22Rv1 (cell line): Measurements from ENCODE around the gene DHX16.
"Not testable (repeated sequence)": the region's sequence is repeated elsewhere in the genome, so short reads cannot be mapped to it uniquely, and the experiment has no call there.

ENCODE experiments used
- H3K27ac ChIP-seq: fragments of 450-650 bp; 2 replicates; pipeline ENCODE4 v1.5.1; 2017
- ZFX ChIP-seq: fragments of 450-650 bp; IDR thresholded peaks from 2 replicates; pipeline ENCODE4 v1.6.1; 2017; ENCODE audit warnings: antibody characterized with exemption, borderline replicate concordance
- TF ChIP-seq, protein P1 (sequence below): fragments of 450-650 bp; IDR thresholded peaks from 2 replicates; pipeline ENCODE4 v1.5.1; 2017; ENCODE audit warnings: mild to moderate bottlenecking

The DHX16 gene

GRCh38 chr6:30664994-30665767 lies 7.6 kb downstream of the DHX16 start:
- no peak overlapping the region for H3K27ac ChIP-seq
- no peak for TF ChIP-seq ZFX
- TF ChIP-seq, protein P1, sequence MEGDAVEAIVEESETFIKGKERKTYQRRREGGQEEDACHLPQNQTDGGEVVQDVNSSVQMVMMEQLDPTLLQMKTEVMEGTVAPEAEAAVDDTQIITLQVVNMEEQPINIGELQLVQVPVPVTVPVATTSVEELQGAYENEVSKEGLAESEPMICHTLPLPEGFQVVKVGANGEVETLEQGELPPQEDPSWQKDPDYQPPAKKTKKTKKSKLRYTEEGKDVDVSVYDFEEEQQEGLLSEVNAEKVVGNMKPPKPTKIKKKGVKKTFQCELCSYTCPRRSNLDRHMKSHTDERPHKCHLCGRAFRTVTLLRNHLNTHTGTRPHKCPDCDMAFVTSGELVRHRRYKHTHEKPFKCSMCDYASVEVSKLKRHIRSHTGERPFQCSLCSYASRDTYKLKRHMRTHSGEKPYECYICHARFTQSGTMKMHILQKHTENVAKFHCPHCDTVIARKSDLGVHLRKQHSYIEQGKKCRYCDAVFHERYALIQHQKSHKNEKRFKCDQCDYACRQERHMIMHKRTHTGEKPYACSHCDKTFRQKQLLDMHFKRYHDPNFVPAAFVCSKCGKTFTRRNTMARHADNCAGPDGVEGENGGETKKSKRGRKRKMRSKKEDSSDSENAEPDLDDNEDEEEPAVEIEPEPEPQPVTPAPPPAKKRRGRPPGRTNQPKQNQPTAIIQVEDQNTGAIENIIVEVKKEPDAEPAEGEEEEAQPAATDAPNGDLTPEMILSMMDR = no peak

GRCh38 chr6:30657922-30658321 lies 14.9 kb downstream of the DHX16 start:
- not testable (repeated sequence) for H3K27ac ChIP-seq

DNA sequence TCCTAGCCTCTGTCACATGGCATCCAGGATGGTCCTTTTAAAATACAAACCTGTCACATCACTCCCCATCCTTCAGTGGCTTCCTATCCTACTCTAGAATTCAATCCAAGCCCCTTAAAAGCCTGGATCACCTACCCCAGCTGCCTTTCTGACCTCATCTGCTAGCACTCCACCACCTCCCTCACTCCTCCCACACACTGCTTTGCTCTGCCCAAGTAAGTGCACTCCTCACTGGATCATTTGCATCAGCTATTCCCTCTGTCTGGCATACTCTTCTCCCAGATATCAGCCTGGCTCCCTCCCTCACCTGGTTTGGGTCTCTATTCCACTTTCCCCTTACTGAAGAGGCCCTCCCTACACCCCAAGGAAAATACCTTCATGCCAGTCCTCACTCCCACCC lies 15.4 kb downstream of the DHX16 start:
- no peak overlapping the region for H3K27ac ChIP-seq
- TF ChIP-seq ZFX = no peak
- TF ChIP-seq, protein P1 = no peak

DNA sequence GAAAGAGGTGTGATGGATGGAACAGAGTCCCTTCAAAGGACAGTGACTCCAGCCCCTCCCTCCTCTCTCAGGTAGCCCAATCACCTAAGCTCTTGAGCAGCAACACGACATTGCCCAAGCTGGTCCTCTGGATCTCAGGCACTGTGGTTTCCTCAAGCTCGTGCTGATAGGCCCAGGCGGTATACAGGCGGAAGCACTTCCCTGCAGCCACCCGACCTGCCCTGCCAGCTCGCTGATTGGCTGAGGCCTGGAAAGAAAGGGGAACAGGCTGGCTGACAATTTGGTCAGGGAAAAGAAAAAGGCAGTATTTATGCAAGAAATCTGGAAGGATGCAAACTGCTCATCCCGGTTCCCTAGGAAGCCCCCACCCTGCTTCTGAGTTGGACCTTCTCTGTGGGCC lies 16.3 kb downstream of the DHX16 start:
- H3K27ac ChIP-seq = no peak overlapping the region
- TF ChIP-seq ZFX = no peak
- TF ChIP-seq, protein P1 = no peak

- TF ChIP-seq, protein P1 = no peak
- H3K27ac ChIP-seq = no peak overlapping the region
Observed at GRCh38 chr6:30655743-30656094, 17.1 kb downstream of the DHX16 start.

- no peak overlapping the region for H3K27ac ChIP-seq
- TF ChIP-seq, protein P1 = no peak
- TF ChIP-seq ZFX = no peak
Observed at GRCh38 chr6:30654798-30655742, 17.7 kb downstream of the DHX16 start.

DNA sequence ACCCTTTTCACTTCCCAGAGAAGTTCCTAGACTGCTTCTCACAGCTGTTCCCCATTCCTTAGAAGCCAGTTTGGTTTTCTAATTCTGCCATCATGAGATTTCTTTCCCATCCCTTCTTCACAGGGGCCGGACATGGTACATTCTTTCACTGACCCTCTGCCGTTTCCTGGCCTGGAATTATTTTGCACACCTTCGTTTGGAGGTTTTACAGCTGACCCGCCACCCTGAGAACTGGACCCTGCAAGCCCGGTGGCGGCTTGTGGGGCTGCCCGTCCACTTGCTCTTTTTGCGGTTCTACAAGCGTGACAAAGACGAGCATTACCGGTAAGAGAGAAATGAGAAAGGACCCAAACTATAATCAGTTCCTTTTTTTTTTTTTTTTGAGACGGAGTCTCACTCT lies 21.7 kb downstream of the DHX16 start:
- no peak for TF ChIP-seq ZFX
- TF ChIP-seq, protein P1 = no peak
- H3K27ac ChIP-seq = peak overlapping the region; percentile 13; the same call in 1 of the 2 replicates
